Measurements from ENCODE around the gene METTL24. TPM values are rescaled to one million over a fixed set of nuclear protein-coding genes. Genes with fewer than 3 reads are reported as not detected.

The METTL24 gene
- total RNA-seq, 1 donor from 2014 or later: 2.3 TPM

DNA sequence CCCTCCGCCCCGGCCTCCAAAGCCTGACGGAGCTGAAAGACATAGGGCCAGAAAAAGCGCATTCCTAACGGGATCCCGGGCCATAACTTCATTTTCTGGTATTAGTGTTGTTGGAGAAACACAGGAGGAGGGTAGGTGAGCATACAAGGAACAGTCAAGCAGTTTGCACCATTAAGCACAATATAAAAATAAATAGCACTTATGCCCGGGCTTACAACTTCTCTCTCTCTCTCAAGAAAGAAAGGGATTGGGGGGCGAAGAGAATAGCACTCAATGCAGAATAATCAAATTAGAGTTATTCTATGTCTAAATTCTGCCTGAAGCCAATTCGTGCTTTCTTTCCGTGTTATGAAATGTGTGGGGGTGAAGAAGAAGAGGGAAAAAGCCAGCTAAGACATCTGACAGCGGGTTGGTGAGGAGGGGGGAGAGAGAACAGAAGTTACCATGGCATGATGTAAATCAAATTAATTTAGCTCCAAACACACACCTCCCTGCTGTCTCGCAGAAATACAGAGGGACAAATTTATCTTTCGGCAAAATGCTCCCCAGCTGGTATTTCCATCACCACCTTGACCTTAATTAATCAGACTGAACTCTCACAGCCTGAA, 508 bp upstream of the METTL24 start:
- H3K27me3 ChIP-seq (ENCODE audit: control insufficient read depth, insufficient read depth, low read length): peaks cover 12% of the 10 kb centered on the region
- peak overlapping the region; percentile 46 for H3K4me3 ChIP-seq (ENCODE audit: low read depth, low read length)

DNA sequence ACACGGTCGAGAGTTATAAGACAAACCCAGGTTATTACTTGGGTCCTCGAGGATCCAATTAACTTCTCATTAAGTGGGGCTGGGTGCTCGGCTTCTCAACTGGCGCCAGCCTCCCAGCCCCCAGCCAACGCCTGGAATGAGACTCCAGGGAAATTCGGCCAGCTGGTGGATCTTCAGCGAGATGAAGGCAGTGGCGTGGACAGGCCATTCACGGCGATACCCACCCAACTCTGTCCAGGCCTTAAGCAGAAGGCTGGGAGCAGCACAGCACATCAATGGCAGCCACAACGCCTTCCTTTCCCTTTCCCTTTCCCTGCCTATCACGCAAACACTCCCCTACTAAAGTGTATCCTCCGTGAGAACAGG, 868 bp downstream of the METTL24 start:
- Histone ChIP-seq H3K36me3 (ENCODE audit: control insufficient read depth, insufficient read depth, low read length) (no peaks in the 10 kb centered on the region), H3K27me3 (ENCODE audit: control insufficient read depth, insufficient read depth, low read length) (peaks cover 12% of the 10 kb centered on the region), H3K4me3 (ENCODE audit: low read depth, low read length) (peak overlapping the region; percentile 46)
- no peak for DNase-seq (ENCODE audit: low read depth)
- TF ChIP-seq, protein P1, sequence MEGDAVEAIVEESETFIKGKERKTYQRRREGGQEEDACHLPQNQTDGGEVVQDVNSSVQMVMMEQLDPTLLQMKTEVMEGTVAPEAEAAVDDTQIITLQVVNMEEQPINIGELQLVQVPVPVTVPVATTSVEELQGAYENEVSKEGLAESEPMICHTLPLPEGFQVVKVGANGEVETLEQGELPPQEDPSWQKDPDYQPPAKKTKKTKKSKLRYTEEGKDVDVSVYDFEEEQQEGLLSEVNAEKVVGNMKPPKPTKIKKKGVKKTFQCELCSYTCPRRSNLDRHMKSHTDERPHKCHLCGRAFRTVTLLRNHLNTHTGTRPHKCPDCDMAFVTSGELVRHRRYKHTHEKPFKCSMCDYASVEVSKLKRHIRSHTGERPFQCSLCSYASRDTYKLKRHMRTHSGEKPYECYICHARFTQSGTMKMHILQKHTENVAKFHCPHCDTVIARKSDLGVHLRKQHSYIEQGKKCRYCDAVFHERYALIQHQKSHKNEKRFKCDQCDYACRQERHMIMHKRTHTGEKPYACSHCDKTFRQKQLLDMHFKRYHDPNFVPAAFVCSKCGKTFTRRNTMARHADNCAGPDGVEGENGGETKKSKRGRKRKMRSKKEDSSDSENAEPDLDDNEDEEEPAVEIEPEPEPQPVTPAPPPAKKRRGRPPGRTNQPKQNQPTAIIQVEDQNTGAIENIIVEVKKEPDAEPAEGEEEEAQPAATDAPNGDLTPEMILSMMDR (IDR thresholded peaks at IDR 0.05; ENCODE audit: insufficient read depth, low read length, poor library complexity, severe bottlenecking): no peak

More for the DNA sequence above, 508 bp upstream of the METTL24 start:
- DNase-seq (ENCODE audit: low read depth): no peak
- no peaks in the 10 kb centered on the region for H3K36me3 ChIP-seq (ENCODE audit: control insufficient read depth, insufficient read depth, low read length)
- TF ChIP-seq, protein P1 (IDR thresholded peaks at IDR 0.05; ENCODE audit: insufficient read depth, low read length, poor library complexity, severe bottlenecking): no peak

DNA sequence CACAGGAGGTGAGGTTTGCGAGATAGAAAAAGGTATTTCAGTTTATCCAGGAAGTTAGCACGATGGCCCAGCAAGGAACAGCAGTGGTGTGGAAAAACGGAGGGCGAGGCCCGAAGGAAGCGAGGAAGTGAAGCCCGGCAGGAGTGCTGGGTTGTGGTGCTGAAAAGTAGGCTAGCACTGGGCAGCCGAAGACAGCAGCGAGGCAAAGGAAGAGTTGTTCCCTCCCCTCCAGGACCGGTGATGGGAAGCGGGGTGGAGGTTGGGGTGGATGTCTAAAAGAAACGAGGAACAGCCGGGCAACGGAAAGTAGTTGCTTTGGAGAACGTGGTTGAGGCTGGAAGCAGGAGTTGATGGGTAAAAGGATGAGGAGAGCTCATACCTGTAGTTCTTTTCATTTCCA, 1.4 kb downstream of the METTL24 start:
- Histone ChIP-seq H3K36me3 (ENCODE audit: control insufficient read depth, insufficient read depth, low read length) (no peaks in the 10 kb centered on the region), H3K27me3 (ENCODE audit: control insufficient read depth, insufficient read depth, low read length) (peaks cover 12% of the 10 kb centered on the region), H3K4me3 (ENCODE audit: low read depth, low read length) (no peak overlapping the region)
- TF ChIP-seq, protein P1 (IDR thresholded peaks at IDR 0.05; ENCODE audit: insufficient read depth, low read length, poor library complexity, severe bottlenecking): no peak
- no peak for DNase-seq (ENCODE audit: low read depth)

DNA sequence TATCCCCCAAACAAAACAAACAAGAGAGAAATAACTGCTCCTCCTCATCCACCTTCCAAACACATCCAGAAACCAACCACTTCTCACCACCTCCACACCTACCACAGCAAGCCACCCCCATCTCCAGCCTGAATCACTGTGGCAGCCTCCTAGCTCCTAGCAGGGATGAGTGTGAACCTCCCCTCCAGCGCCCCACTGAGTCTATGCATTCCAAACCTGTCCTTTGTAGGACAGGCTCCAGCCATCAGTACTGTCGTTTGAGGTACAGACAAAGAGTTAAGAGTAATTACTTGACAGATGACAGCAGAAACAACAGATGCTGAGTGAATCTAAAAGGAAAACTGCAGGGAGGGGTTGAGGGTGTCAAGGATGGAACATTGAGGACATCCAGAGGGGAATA, 2.4 kb downstream of the METTL24 start:
- no peaks in the 10 kb centered on the region for H3K36me3 ChIP-seq (ENCODE audit: control insufficient read depth, insufficient read depth, low read length)
- TF ChIP-seq, protein P1 (IDR thresholded peaks at IDR 0.05; ENCODE audit: insufficient read depth, low read length, poor library complexity, severe bottlenecking): no peak

DNA sequence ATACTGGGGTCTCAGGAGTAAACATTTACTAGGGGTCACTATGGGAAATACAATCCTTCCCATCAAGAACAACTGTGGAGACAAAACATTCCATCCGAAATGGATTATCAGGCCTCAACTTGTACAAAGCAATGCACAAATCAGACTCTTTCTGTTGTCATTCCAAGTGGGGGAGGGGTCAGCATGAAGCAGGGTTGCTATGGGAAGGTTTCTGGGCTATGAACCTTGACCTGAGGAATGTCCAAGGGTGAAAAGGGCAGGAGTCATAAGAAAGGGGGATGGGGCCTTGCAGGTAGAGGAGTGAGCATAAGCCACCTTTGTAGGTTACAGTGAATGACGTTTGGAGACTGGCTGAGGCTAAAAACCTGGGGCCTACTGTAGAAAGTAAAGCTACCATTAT, 3.1 kb downstream of the METTL24 start:
- DNase-seq (ENCODE audit: low read depth): no peak
- no peaks in the 10 kb centered on the region for H3K36me3 ChIP-seq (ENCODE audit: control insufficient read depth, insufficient read depth, low read length)
- H3K27me3 ChIP-seq (ENCODE audit: control insufficient read depth, insufficient read depth, low read length): peaks cover 12% of the 10 kb centered on the region
- no peak overlapping the region for H3K4me3 ChIP-seq (ENCODE audit: low read depth, low read length)
- TF ChIP-seq, protein P1 (IDR thresholded peaks at IDR 0.05; ENCODE audit: insufficient read depth, low read length, poor library complexity, severe bottlenecking): no peak

More for the DNA sequence above, 2.4 kb downstream of the METTL24 start:
- H3K4me3 ChIP-seq (ENCODE audit: low read depth, low read length): no peak overlapping the region
- no peak for DNase-seq (ENCODE audit: low read depth)
- H3K27me3 ChIP-seq (ENCODE audit: control insufficient read depth, insufficient read depth, low read length): peaks cover 12% of the 10 kb centered on the region

- H3K36me3 ChIP-seq (ENCODE audit: control insufficient read depth, insufficient read depth, low read length): no peaks in the 10 kb centered on the region
- DNase-seq (ENCODE audit: low read depth): no peak
- TF ChIP-seq, protein P1 (IDR thresholded peaks at IDR 0.05; ENCODE audit: insufficient read depth, low read length, poor library complexity, severe bottlenecking): no peak
- H3K27me3 ChIP-seq (ENCODE audit: control insufficient read depth, insufficient read depth, low read length): peaks cover 12% of the 10 kb centered on the region
- H3K4me3 ChIP-seq (ENCODE audit: low read depth, low read length): no peak overlapping the region
Observed at GRCh38 chr6:110354153-110354552, 4.0 kb downstream of the METTL24 start.
